ENCODE data around the gene SLC9A9.

SLC9A9 gene

GRCh38 chr3:143232981-143233380, 615.3 kb downstream of the SLC9A9 start:
- DNase-seq: no peak

DNA sequence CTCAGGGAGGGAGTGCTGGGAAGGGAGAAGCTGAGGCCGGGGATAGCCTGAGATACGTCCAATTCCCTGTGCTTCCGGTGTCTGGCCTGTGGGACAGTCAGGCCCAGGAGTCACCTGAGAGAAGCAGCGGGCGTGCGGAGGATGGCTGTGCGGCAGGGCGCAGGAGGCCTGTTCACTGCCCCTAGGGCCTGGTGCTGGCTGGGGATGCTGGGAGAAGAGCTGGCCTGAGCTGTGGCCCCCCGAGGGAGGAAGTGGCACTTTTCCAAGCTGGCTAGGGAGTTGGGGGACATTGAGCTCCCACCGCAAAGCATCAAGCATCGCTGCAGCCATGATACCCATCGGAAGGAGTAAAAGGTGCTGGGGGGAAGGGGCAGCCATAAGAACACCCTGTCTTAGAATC, 619.9 kb downstream of the SLC9A9 start:
- no peak for DNase-seq

DNA sequence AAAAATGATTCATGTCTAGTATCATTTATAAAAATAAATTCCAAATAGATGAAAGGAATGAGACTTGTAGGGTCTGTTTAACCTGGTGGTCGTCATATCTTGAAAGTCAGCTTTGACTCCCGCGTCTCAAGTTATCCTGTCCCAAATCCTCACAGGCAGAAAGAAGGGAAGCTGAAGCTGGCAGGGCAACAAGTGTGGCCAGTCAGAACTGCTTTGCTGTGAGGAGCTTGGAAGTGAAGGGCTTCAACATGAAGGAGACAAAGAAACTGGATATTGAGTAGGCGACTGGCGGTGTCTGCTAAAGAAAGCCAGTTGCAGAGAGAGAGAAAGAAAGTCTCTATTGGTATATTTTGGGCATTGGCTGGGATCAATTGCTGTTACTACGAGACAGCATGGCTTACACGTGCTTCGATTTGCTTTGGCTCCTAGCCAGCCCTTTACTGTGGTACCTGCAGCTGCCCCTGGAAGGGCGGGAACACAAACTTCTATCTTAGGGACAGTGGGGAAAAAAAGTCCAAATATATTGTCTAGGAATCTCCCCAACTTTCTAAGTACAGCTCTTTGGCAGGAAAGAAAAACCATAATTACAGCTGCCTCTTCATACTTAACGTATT, 621.5 kb downstream of the SLC9A9 start:
- no peak for DNase-seq

DNA sequence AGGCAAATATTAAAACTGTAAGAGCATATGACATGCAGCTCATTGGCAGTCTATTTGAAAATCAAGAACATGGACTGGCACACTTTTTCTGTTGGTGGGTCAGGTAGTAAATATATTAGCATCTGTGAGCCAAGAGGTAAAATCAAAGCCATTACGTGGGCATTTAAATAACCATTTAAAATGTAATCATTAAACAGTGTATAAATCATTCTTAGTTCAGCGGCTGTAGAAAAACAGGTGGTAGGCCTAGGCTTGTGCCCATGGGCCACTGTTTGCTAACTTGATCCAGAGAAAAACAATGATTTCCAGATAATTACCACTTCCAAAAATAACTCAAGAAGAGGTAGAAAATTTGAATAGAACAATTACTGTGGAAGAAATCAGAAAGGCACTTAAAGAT, 623.6 kb downstream of the SLC9A9 start:
- DNase-seq: no peak

DNA sequence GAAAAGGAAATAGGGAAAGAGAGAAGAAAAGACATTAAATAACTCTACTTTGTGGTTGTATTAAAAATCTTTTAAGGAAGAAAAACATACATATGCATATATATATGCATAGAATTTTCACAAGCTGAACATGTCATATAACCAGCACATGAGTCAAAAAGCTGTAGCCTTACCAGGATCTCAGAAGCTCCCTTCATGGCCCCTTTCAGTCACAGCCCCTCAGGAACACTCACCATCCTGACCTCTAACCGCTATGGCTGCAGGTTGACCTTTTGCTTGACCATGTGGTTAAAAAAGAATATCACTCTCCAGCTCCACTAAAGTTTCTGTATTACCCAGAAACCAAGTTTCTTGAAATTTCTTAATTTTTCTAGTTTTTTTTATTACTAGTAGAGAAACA, 625.3 kb downstream of the SLC9A9 start:
- no peak for DNase-seq

DNA sequence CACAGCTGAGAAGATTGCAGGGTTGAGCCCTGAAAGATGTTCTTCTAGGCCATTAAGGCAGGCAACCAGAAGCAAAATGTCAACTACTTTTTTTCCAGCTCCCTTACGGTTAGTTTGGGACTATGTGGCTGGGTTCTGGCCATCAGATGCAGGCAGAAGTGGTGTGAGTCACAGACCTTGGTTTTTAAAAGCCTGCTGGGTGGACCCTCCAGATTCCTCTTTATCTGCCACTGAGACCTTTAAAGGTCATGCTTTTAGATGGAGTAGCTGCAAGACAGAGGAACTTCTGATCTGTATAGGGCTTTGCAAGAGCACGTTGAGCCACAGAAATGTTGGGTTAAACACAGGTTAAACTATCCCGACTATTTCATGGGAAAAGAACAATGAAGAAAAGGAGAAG, 625.8 kb downstream of the SLC9A9 start:
- DNase-seq: peak; percentile 50

DNA sequence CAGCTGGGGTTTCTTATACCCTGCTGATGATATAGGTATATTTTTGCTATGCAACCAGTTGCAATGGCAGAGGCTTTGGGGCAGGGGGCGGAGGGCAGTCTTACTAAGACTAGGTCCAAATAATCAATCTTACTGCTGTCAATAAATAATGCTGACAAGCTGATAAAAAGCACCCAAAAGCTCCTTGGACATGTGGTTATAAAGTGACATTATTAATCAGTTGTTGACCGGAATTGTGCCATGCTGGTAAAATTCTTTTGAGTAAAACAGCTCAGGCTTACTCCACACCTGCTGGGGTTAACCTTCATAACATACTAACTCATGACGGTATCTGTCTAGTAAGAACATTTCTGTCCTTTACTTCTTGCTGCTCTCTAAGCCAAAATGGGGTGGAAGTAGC, 626.8 kb downstream of the SLC9A9 start:
- no peak for DNase-seq

GRCh38 chr3:143220741-143221140, 627.5 kb downstream of the SLC9A9 start:
- DNase-seq: no peak

GRCh38 chr3:143218166-143218835, 630.0 kb downstream of the SLC9A9 start:
- DNase-seq: no peak

- DNase-seq: no peak
Observed at GRCh38 chr3:143217283-143217682, 631.0 kb downstream of the SLC9A9 start.

GRCh38 chr3:143216709-143217182, 631.5 kb downstream of the SLC9A9 start:
- no peak for DNase-seq
